ENCODE measurements around the gene NUP37. TPM values are rescaled to one million over a fixed set of nuclear protein-coding genes. Genes with fewer than 3 reads are reported as not detected.

NUP37 gene
- total and polyA plus RNA-seq, 2 of the 13 experiments (the other 11 are each of a cell fraction or from before 2014, with no cell fraction given), result 50.6 to 80.1 TPM

DNA sequence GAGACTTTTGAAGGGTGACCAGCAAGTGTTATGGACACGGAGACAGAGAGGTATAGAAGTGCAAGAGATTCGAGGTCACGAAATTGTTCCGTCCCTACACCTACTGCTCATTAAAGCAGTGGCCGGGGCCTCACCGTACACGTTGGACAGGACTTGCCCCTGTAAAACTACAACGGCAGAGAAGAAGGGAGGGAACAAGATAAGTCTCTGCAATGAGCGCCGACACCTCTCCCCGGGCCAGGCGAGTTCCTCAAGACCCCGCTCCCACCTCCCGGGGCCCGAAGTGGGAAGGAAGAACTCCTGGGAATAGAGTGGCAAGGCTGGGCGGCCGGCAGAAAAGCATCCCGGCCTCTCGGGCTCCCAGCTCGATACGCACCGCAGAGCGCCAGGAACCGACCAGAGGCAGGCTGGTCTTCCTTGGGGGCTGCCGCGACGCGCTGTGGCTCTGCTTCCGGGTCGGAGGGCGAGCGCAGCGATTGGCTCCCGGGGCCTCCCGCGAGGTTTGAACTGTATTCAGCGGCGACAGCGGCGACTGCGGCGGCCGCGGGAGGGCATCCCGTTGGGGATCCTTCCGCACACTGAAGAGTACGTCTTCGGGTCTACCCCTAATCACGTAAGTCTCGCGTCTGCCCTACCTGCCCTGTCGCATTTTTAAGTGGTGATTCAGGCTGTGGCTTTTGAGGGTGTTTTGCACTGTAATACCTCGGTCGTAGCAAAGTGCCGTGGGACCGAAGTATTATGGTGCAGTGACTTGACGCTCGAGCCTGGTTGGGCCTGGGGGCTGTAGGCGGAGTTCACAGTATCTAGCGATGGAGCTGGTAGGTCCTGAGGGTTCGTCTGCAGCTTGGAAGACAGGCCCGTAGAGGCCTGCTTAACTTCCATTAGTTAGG lies at the start of gene NUP37, which contains the start of gene PARPBP (continued):
- TF ChIP-seq, protein P1, sequence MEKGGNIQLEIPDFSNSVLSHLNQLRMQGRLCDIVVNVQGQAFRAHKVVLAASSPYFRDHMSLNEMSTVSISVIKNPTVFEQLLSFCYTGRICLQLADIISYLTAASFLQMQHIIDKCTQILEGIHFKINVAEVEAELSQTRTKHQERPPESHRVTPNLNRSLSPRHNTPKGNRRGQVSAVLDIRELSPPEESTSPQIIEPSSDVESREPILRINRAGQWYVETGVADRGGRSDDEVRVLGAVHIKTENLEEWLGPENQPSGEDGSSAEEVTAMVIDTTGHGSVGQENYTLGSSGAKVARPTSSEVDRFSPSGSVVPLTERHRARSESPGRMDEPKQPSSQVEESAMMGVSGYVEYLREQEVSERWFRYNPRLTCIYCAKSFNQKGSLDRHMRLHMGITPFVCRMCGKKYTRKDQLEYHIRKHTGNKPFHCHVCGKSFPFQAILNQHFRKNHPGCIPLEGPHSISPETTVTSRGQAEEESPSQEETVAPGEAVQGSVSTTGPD (CRISPR knock-in tag; IDR thresholded peaks at IDR 0.05), result no peak
- TF ChIP-seq, protein P2, sequence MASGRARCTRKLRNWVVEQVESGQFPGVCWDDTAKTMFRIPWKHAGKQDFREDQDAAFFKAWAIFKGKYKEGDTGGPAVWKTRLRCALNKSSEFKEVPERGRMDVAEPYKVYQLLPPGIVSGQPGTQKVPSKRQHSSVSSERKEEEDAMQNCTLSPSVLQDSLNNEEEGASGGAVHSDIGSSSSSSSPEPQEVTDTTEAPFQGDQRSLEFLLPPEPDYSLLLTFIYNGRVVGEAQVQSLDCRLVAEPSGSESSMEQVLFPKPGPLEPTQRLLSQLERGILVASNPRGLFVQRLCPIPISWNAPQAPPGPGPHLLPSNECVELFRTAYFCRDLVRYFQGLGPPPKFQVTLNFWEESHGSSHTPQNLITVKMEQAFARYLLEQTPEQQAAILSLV (CRISPR knock-in tag; IDR thresholded peaks at IDR 0.05; ENCODE audit: borderline replicate concordance), result 0 out of 2 replicates have a peak, but pooled peaks have one; percentile 65
- TF ChIP-seq MED13 (CRISPR knock-in tag; IDR thresholded peaks at IDR 0.05), result no peak
- TF ChIP-seq HNRNPLL (IDR thresholded peaks at IDR 0.05; ENCODE audit: low read depth, low read length, poor library complexity, severe bottlenecking), result peak; percentile 96
- peak; percentile 68; the same call in 1 of the 2 replicates for TF ChIP-seq MTERF4 (CRISPR knock-in tag; IDR thresholded peaks at IDR 0.05)
- peak; percentile 66 for TF ChIP-seq YY1 (IDR thresholded peaks at IDR 0.05; ENCODE audit: insufficient read depth, insufficient replicate concordance, low read depth, low read length)
- TF ChIP-seq ZBTB43 (CRISPR knock-in tag; conservative IDR thresholded peaks at IDR 0.05), result peak; percentile 38; the same call in 1 of the 2 replicates
- TF ChIP-seq ZNF24 (IDR thresholded peaks at IDR 0.05), result no peak
- TF ChIP-seq DMAP1 (CRISPR knock-in tag; IDR thresholded peaks at IDR 0.05), result peak; percentile 87; the same call in 1 of the 2 replicates
- peak; percentile 91; the same call in 1 of the 2 replicates for TF ChIP-seq ZNF350 (CRISPR knock-in tag; IDR thresholded peaks at IDR 0.05; ENCODE audit: borderline replicate concordance, low read depth)
- peak; percentile 57; the same call in 1 of the 2 replicates for TF ChIP-seq AFF4 (CRISPR knock-in tag; IDR thresholded peaks at IDR 0.05)
- no peak for TF ChIP-seq ZFYVE20 (CRISPR knock-in tag; IDR thresholded peaks at IDR 0.05; ENCODE audit: borderline replicate concordance, low read depth)
- TF ChIP-seq E2F1 (CRISPR knock-in tag; IDR thresholded peaks at IDR 0.05), result peak; percentile 68; the same call in 1 of the 2 replicates
- TF ChIP-seq HCFC1 (IDR thresholded peaks at IDR 0.05; ENCODE audit: low read depth, low read length), result peak; percentile 42; the same call in 1 of the 2 replicates
- peak; percentile 82 for TF ChIP-seq TBX2 (CRISPR knock-in tag; IDR thresholded peaks at IDR 0.05; ENCODE audit: borderline replicate concordance)
- peak; percentile 67; the same call in 1 of the 2 replicates for TF ChIP-seq MTF1 (CRISPR knock-in tag; IDR thresholded peaks at IDR 0.05)
